A673 (cell line): ENCODE data around the gene WNT2.

Experiments used
- CTCF ChIP-seq: fragments of 300-800, 200-600 bp; sonication (generic); conservative IDR thresholded peaks from 2 replicates; pipeline ENCODE4 v1.5.1; 2017; ENCODE audit warnings: low read depth, mild to moderate bottlenecking, antibody characterized with exemption, low read length, moderate library complexity, mixed read lengths
- EZH2 ChIP-seq: fragments of 200-600 bp; sonication (generic); IDR thresholded peaks from 2 replicates; pipeline ENCODE4 v1.6.1; 2017; ENCODE audit warnings: borderline replicate concordance, low read depth, mild to moderate bottlenecking, mixed read lengths, antibody characterized with exemption, low read length; ENCODE audit not compliant: poor library complexity, severe bottlenecking

- TF ChIP-seq CTCF (no peak), EZH2 (no peak)
Observed at GRCh38 chr7:117271566-117271965, 51.3 kb downstream of the WNT2 start.
